ENCODE measurements around the gene HPSE2.
"Not testable (repeated sequence)": the region's sequence is repeated elsewhere in the genome, so short reads cannot be mapped to it uniquely, and the experiment has no call there.

Gene HPSE2

GRCh38 chr10:98609265-98609664, 626.4 kb downstream of the HPSE2 start:
- DNase-seq = no peak

- no peak for DNase-seq
These were observed 627.2 kb downstream of the HPSE2 start for GRCh38 chr10:98608411-98608810.

GRCh38 chr10:98602224-98602623, 633.4 kb downstream of the HPSE2 start:
- DNase-seq = no peak

- DNase-seq = no peak
These were observed 636.5 kb downstream of the HPSE2 start for GRCh38 chr10:98599032-98599610.

- no peak for DNase-seq
These were observed 639.2 kb downstream of the HPSE2 start for GRCh38 chr10:98596404-98596803.

GRCh38 chr10:98589691-98590090, 646.0 kb downstream of the HPSE2 start:
- DNase-seq = no peak

GRCh38 chr10:98589007-98589406, 646.6 kb downstream of the HPSE2 start:
- DNase-seq = no peak

GRCh38 chr10:98587156-98587837, 648.4 kb downstream of the HPSE2 start:
- no peak for DNase-seq

GRCh38 chr10:98586096-98586495, 649.6 kb downstream of the HPSE2 start:
- DNase-seq = no peak

- no peak for DNase-seq
These were observed 653.3 kb downstream of the HPSE2 start for GRCh38 chr10:98582363-98582762.

- no peak for DNase-seq
These were observed 658.1 kb downstream of the HPSE2 start for GRCh38 chr10:98577578-98577977.

GRCh38 chr10:98577168-98577567, 658.5 kb downstream of the HPSE2 start:
- DNase-seq = no peak

GRCh38 chr10:98576096-98576495, 659.6 kb downstream of the HPSE2 start:
- no peak for DNase-seq

GRCh38 chr10:98572594-98572993, 663.1 kb downstream of the HPSE2 start:
- DNase-seq = no peak

GRCh38 chr10:98570834-98571233, 664.8 kb downstream of the HPSE2 start:
- DNase-seq = no peak

- no peak for DNase-seq
These were observed 665.8 kb downstream of the HPSE2 start for GRCh38 chr10:98569853-98570252.

- no peak for DNase-seq
These were observed 667.1 kb downstream of the HPSE2 start for GRCh38 chr10:98568551-98568950.

- DNase-seq = no peak
These were observed 668.1 kb downstream of the HPSE2 start for GRCh38 chr10:98567391-98568133.

- DNase-seq = no peak
These were observed 671.8 kb downstream of the HPSE2 start for GRCh38 chr10:98563811-98564210.

- DNase-seq = no peak
These were observed 675.1 kb downstream of the HPSE2 start for GRCh38 chr10:98560565-98560964.

- DNase-seq = no peak
These were observed 679.6 kb downstream of the HPSE2 start for GRCh38 chr10:98556061-98556460.

- DNase-seq = peak; percentile 80 to 96
These were observed 680.5 kb downstream of the HPSE2 start for GRCh38 chr10:98555021-98555619.

- not testable (repeated sequence) for DNase-seq
These were observed 694.1 kb downstream of the HPSE2 start for GRCh38 chr10:98541561-98541960.

- DNase-seq = no peak
These were observed 696.1 kb downstream of the HPSE2 start for GRCh38 chr10:98539578-98539977.

Data from NCI-H2081 (cell line).